Measurements from ENCODE around the gene FALEC. TPM values are rescaled to one million over a fixed set of nuclear protein-coding genes. Genes with fewer than 3 reads are reported as not detected.
A peak's percentile ranks its signal among the peaks of the same experiment; 100 is the strongest.

The FALEC gene
- total and polyA plus RNA-seq, 2 experiments from 2014 or later: 1.7 TPM; not detected in 1

DNA sequence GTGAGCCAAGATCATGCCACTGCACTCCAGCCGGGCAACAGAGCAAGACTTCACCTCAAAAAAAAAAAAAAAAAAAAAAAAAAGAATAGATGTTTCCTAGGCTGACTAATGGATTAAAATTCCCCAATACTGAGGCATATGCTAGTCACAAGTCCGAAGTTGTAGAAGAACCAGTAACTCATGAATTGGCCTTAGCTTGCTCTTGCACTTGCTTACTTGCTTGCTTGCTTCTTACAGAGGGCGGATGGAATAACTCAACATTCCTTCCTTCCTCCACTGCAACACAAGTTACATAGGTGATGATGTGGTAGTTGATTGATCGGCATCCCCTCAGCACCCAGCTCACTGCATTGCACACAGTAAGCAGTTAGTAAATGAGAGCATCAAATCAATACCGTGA, 31.1 kb upstream of the FALEC start (continued):
- TF ChIP-seq, protein P1, sequence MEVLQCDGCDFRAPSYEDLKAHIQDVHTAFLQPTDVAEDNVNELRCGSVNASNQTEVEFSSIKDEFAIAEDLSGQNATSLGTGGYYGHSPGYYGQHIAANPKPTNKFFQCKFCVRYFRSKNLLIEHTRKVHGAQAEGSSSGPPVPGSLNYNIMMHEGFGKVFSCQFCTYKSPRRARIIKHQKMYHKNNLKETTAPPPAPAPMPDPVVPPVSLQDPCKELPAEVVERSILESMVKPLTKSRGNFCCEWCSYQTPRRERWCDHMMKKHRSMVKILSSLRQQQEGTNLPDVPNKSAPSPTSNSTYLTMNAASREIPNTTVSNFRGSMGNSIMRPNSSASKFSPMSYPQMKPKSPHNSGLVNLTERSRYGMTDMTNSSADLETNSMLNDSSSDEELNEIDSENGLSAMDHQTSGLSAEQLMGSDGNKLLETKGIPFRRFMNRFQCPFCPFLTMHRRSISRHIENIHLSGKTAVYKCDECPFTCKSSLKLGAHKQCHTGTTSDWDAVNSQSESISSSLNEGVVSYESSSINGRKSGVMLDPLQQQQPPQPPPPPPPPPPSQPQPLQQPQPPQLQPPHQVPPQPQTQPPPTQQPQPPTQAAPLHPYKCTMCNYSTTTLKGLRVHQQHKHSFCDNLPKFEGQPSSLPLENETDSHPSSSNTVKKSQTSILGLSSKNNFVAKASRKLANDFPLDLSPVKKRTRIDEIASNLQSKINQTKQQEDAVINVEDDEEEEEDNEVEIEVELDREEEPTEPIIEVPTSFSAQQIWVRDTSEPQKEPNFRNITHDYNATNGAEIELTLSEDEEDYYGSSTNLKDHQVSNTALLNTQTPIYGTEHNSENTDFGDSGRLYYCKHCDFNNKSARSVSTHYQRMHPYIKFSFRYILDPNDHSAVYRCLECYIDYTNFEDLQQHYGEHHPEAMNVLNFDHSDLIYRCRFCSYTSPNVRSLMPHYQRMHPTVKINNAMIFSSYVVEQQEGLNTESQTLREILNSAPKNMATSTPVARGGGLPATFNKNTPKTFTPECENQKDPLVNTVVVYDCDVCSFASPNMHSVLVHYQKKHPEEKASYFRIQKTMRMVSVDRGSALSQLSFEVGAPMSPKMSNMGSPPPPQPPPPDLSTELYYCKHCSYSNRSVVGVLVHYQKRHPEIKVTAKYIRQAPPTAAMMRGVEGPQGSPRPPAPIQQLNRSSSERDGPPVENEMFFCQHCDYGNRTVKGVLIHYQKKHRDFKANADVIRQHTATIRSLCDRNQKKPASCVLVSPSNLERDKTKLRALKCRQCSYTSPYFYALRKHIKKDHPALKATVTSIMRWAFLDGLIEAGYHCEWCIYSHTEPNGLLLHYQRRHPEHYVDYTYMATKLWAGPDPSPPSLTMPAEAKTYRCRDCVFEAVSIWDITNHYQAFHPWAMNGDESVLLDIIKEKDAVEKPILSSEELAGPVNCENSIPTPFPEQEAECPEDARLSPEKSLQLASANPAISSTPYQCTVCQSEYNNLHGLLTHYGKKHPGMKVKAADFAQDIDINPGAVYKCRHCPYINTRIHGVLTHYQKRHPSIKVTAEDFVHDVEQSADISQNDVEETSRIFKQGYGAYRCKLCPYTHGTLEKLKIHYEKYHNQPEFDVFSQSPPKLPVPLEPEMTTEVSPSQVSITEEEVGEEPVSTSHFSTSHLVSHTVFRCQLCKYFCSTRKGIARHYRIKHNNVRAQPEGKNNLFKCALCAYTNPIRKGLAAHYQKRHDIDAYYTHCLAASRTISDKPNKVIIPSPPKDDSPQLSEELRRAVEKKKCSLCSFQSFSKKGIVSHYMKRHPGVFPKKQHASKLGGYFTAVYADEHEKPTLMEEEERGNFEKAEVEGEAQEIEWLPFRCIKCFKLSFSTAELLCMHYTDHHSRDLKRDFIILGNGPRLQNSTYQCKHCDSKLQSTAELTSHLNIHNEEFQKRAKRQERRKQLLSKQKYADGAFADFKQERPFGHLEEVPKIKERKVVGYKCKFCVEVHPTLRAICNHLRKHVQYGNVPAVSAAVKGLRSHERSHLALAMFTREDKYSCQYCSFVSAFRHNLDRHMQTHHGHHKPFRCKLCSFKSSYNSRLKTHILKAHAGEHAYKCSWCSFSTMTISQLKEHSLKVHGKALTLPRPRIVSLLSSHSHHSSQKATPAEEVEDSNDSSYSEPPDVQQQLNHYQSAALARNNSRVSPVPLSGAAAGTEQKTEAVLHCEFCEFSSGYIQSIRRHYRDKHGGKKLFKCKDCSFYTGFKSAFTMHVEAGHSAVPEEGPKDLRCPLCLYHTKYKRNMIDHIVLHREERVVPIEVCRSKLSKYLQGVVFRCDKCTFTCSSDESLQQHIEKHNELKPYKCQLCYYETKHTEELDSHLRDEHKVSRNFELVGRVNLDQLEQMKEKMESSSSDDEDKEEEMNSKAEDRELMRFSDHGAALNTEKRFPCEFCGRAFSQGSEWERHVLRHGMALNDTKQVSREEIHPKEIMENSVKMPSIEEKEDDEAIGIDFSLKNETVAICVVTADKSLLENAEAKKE (CRISPR knock-in tag; IDR thresholded peaks at IDR 0.05): no peak
- TF ChIP-seq, protein P2, sequence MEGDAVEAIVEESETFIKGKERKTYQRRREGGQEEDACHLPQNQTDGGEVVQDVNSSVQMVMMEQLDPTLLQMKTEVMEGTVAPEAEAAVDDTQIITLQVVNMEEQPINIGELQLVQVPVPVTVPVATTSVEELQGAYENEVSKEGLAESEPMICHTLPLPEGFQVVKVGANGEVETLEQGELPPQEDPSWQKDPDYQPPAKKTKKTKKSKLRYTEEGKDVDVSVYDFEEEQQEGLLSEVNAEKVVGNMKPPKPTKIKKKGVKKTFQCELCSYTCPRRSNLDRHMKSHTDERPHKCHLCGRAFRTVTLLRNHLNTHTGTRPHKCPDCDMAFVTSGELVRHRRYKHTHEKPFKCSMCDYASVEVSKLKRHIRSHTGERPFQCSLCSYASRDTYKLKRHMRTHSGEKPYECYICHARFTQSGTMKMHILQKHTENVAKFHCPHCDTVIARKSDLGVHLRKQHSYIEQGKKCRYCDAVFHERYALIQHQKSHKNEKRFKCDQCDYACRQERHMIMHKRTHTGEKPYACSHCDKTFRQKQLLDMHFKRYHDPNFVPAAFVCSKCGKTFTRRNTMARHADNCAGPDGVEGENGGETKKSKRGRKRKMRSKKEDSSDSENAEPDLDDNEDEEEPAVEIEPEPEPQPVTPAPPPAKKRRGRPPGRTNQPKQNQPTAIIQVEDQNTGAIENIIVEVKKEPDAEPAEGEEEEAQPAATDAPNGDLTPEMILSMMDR (conservative IDR thresholded peaks at IDR 0.05; ENCODE audit: low read depth in 2 of 2): no peak
- TF ChIP-seq ZNF114 (CRISPR knock-in tag; IDR thresholded peaks at IDR 0.05): no peak
- TF ChIP-seq EZH2phosphoT487 (IDR thresholded peaks at IDR 0.05; ENCODE audit: unreplicated experiment): no peak
- no peak for TF ChIP-seq CREB1 (CRISPR knock-in tag; IDR thresholded peaks at IDR 0.05; ENCODE audit: low read depth)
- TF ChIP-seq JUNB (IDR thresholded peaks at IDR 0.05; ENCODE audit: unreplicated experiment): no peak
- TF ChIP-seq ZNF331 (CRISPR knock-in tag; IDR thresholded peaks at IDR 0.05; ENCODE audit: low read depth): no peak

DNA sequence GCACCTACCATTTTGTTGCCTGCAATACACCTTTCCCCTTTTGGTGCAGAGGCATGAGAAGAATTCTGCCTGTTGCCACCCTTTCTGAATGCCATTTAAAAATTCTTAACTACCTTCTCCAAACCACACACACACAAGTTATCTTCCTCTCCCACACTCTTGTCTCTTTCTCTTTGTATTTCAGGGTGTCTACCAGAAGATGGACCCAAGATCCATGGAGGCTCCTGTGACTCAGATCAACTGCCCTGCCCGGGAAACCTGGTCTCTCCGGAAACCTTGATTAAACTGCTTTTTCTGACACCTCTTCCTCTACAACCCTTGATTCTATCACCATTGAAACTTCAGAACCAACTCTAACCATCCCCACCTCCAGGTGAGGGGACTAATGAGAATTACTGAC, 30.7 kb upstream of the FALEC start:
- no peak for ATAC-seq
- Mint-ChIP-seq H3K4me1 (peaks cover 8% of the 10 kb centered on the region), H3K27me3 (ENCODE audit: insufficient read depth, low read depth, poor library complexity) (peaks cover 10% of the 10 kb centered on the region), H3K36me3 (ENCODE audit: low read depth) (peaks cover 9% of the 10 kb centered on the region), H3K27ac (no peak overlapping the region), H3K9me3 (no peaks in the 10 kb centered on the region), H3K4me3 (no peak overlapping the region)
- Histone ChIP-seq H3K4me1 (ENCODE audit: insufficient read depth) (peaks cover 4% of the 10 kb centered on the region; the same call in 1 of the 2 replicates), H3K79me2 (replicated peaks; ENCODE audit: insufficient read depth) (peaks cover 13% of the 10 kb centered on the region), H3K9me2 (ENCODE audit: insufficient read depth) (no peaks in the 10 kb centered on the region), H4K20me1 (replicated peaks; ENCODE audit: insufficient read depth) (no peaks in the 10 kb centered on the region), H3K4me2 (no peak overlapping the region), H3K27me3 (ENCODE audit: insufficient read depth) (no peaks in the 10 kb centered on the region), H2AFZ (peak overlapping the region; percentile 95), H3F3A (replicated peaks; ENCODE audit: low read depth) (peaks cover 8% of the 10 kb centered on the region; the same call in 1 of the 2 replicates), H3K36me3 (ENCODE audit: insufficient read depth) (peaks cover 11% of the 10 kb centered on the region; the same call in 1 of the 2 replicates), H3K4me3 (no peak overlapping the region), H3K27ac (ENCODE audit: low read depth) (0 out of 2 replicates have a peak overlapping the region, but pooled peaks have one; percentile 51)
- DNase-seq (ENCODE audit: low spot score): peak; percentile 33
- no peak for TF ChIP-seq POLR2AphosphoS5 (IDR thresholded peaks at IDR 0.05; ENCODE audit: low read depth)
- no peak for TF ChIP-seq ZNF114 (CRISPR knock-in tag; IDR thresholded peaks at IDR 0.05)
- TF ChIP-seq JUNB (IDR thresholded peaks at IDR 0.05; ENCODE audit: unreplicated experiment): no peak
- TF ChIP-seq, protein P2 (conservative IDR thresholded peaks at IDR 0.05; ENCODE audit: low read depth in 2 of 2): peak; percentile 21 to 39
- TF ChIP-seq, protein P3, sequence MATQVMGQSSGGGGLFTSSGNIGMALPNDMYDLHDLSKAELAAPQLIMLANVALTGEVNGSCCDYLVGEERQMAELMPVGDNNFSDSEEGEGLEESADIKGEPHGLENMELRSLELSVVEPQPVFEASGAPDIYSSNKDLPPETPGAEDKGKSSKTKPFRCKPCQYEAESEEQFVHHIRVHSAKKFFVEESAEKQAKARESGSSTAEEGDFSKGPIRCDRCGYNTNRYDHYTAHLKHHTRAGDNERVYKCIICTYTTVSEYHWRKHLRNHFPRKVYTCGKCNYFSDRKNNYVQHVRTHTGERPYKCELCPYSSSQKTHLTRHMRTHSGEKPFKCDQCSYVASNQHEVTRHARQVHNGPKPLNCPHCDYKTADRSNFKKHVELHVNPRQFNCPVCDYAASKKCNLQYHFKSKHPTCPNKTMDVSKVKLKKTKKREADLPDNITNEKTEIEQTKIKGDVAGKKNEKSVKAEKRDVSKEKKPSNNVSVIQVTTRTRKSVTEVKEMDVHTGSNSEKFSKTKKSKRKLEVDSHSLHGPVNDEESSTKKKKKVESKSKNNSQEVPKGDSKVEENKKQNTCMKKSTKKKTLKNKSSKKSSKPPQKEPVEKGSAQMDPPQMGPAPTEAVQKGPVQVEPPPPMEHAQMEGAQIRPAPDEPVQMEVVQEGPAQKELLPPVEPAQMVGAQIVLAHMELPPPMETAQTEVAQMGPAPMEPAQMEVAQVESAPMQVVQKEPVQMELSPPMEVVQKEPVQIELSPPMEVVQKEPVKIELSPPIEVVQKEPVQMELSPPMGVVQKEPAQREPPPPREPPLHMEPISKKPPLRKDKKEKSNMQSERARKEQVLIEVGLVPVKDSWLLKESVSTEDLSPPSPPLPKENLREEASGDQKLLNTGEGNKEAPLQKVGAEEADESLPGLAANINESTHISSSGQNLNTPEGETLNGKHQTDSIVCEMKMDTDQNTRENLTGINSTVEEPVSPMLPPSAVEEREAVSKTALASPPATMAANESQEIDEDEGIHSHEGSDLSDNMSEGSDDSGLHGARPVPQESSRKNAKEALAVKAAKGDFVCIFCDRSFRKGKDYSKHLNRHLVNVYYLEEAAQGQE (IDR thresholded peaks at IDR 0.05; ENCODE audit: unreplicated experiment): no peak
- TF ChIP-seq EZH2 (IDR thresholded peaks at IDR 0.05; ENCODE audit: low read depth, unreplicated experiment): no peak

All from GM23338 (cell line).